GM12892 (cell line): ENCODE data around the gene PCDHGC4.

Source experiments
- DNase-seq: peaks from one replicate; pipeline ENCODE4 v3.0.0; 2011; ENCODE audit not compliant: insufficient read length
- FAIRE-seq: peaks from 2 replicates; lab custom pipeline; 2011; peaks lifted over from hg19 to GRCh38; lab: Jason Lieb, UNC
- POLR2A ChIP-seq: IDR thresholded peaks from 2 replicates; pipeline ENCODE4 v1.6.1; 2011; ENCODE audit warnings: low read depth, low read length, control low read depth
- POLR2AphosphoS5 ChIP-seq: IDR thresholded peaks from 2 replicates; pipeline ENCODE4 v1.6.1; 2011; ENCODE audit warnings: low read depth, low read length, control low read depth
- TAF1 ChIP-seq: IDR thresholded peaks from 2 replicates; pipeline ENCODE4 v1.6.1; 2011; ENCODE audit warnings: low read depth, mild to moderate bottlenecking, control low read depth, low read length, borderline replicate concordance

The PCDHGC4 gene

GRCh38 chr5:141523991-141524390 is 39.2 kb downstream of the PCDHGC4 start:
- FAIRE-seq = no peak
- TF ChIP-seq POLR2AphosphoS5 = no peak
- no peak for TF ChIP-seq TAF1
- TF ChIP-seq POLR2A = no peak
- no peak for DNase-seq

GRCh38 chr5:141524604-141525597 is 40.1 kb downstream of the PCDHGC4 start:
- DNase-seq = no peak
- TF ChIP-seq TAF1 (no peak), POLR2A (no peak)
- peak; percentile 97 for FAIRE-seq

GRCh38 chr5:141525653-141526052 is 40.8 kb downstream of the PCDHGC4 start:
- FAIRE-seq = no peak
- DNase-seq = no peak
- TF ChIP-seq POLR2A = no peak
- no peak for TF ChIP-seq TAF1

GRCh38 chr5:141527426-141527825 is 42.6 kb downstream of the PCDHGC4 start:
- TF ChIP-seq POLR2A (no peak), POLR2AphosphoS5 (no peak), TAF1 (no peak)
- no peak for FAIRE-seq
- no peak for DNase-seq

- TF ChIP-seq POLR2A (no peak), TAF1 (no peak), POLR2AphosphoS5 (no peak)
- no peak for DNase-seq
- no peak for FAIRE-seq
Measured at GRCh38 chr5:141528291-141528984, 43.6 kb downstream of the PCDHGC4 start.

GRCh38 chr5:141529002-141529401 is 44.2 kb downstream of the PCDHGC4 start:
- no peak for TF ChIP-seq TAF1
- no peak for TF ChIP-seq POLR2AphosphoS5
- FAIRE-seq (no peak), DNase-seq (no peak)

- FAIRE-seq = peak; percentile 33
- DNase-seq = no peak
- TF ChIP-seq POLR2A = no peak
- TF ChIP-seq TAF1 = no peak
- TF ChIP-seq POLR2AphosphoS5 = no peak; the same call in 1 of the 2 replicates
Measured at GRCh38 chr5:141529873-141530272, 45.0 kb downstream of the PCDHGC4 start.

GRCh38 chr5:141532726-141533125 is 47.9 kb downstream of the PCDHGC4 start:
- no peak for DNase-seq
- FAIRE-seq = no peak
- no peak for TF ChIP-seq POLR2AphosphoS5
- no peak for TF ChIP-seq TAF1
- no peak for TF ChIP-seq POLR2A

- DNase-seq = no peak
- FAIRE-seq = no peak
- TF ChIP-seq TAF1 = no peak
- no peak for TF ChIP-seq POLR2A
- no peak for TF ChIP-seq POLR2AphosphoS5
Measured at GRCh38 chr5:141533897-141534296, 49.1 kb downstream of the PCDHGC4 start.

- TF ChIP-seq TAF1 (no peak), POLR2A (no peak), POLR2AphosphoS5 (no peak)
- peak; percentile 42 for FAIRE-seq
Measured at GRCh38 chr5:141534492-141535213, 49.8 kb downstream of the PCDHGC4 start.

More at GRCh38 chr5:141534492-141535213, 49.8 kb downstream of the PCDHGC4 start:
- DNase-seq = no peak
